Ishikawa (cell line): ENCODE results near the gene SKIDA1.

Source experiments
- CEBPB ChIP-seq: IDR thresholded peaks from 2 replicates; pipeline ENCODE4 v1.6.1; 2012
- CREB1 ChIP-seq: IDR thresholded peaks from 2 replicates; pipeline ENCODE4 v1.6.1; 2012; ENCODE audit warnings: low read depth
- EGR1 ChIP-seq: IDR thresholded peaks from 2 replicates; pipeline ENCODE4 v1.6.1; 2012
- EP300 ChIP-seq: IDR thresholded peaks from 2 replicates; pipeline ENCODE4 v1.6.1; 2012; ENCODE audit warnings: borderline replicate concordance
- FOXM1 ChIP-seq: IDR thresholded peaks from 2 replicates; pipeline ENCODE4 v1.6.1; 2012; ENCODE audit warnings: low read depth, borderline replicate concordance
- MAX ChIP-seq: IDR thresholded peaks from 2 replicates; pipeline ENCODE4 v1.6.1; 2012
- NFIC ChIP-seq: IDR thresholded peaks from 2 replicates; pipeline ENCODE4 v1.6.1; 2012
- RAD21 ChIP-seq: IDR thresholded peaks from 2 replicates; pipeline ENCODE4 v1.6.1; 2012; ENCODE audit warnings: low read depth
- REST ChIP-seq: IDR thresholded peaks from 2 replicates; pipeline ENCODE4 v1.6.1; 2012; ENCODE audit warnings: low read depth, mild to moderate bottlenecking
- TAF1 ChIP-seq: IDR thresholded peaks from 2 replicates; pipeline ENCODE4 v1.6.1; 2012; ENCODE audit warnings: low read depth, mild to moderate bottlenecking
- YY1 ChIP-seq: IDR thresholded peaks from 2 replicates; pipeline ENCODE4 v1.6.1; 2012; ENCODE audit warnings: low read depth
- ZBTB7A ChIP-seq: IDR thresholded peaks from 2 replicates; pipeline ENCODE4 v1.6.1; 2012; ENCODE audit warnings: low read depth

- TF ChIP-seq CEBPB (no peak), EP300 (no peak), REST (no peak), ZBTB7A (peak; percentile 79), FOXM1 (no peak), YY1 (no peak), CREB1 (no peak), RAD21 (peak; percentile 8; the same call in 1 of the 2 replicates), NFIC (no peak), TAF1 (no peak), EGR1 (peak; percentile 48; the same call in 1 of the 2 replicates), MAX (peak; percentile 52; the same call in 1 of the 2 replicates)
These were observed 28.9 kb downstream of the SKIDA1 start for GRCh38 chr10:21496343-21497176.
